ENCODE results near the gene SMYD3.
"Not testable (repeated sequence)": the region's sequence is repeated elsewhere in the genome, so short reads cannot be mapped to it uniquely, and the experiment has no call there.

SMYD3 gene

DNA sequence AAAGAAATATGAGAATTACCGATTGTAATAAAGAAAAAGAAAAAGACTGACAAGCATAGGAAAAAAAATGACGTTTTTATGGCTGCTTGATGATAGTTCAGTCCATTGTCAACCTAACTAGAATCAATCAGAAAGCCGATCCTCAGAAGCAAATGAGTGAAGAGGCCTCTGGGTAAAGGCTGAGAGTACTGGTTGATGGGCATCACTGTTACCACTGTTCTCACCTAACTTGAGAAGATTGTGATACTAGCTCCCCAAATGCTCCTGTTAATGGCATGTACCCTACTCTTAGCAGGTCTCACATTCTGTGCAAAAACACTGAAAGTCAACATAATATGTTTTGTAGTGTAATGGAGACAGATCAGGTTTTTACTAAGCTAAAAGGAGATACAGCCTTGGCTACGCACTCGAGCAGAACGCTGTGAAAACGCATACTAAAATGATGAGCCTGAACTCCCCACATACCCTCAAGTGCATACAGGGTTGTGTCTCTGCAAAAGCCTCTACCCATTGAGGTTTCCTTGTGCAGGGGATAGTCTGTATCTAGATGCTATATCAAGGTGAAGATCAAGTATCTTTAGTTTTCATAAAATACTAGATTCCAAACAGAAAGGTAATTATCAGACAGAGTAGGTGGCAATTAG lies 554.6 kb downstream of the SMYD3 start:
- no peaks in the 10 kb centered on the region for H3K79me2 ChIP-seq (ENCODE audit: low read length)
- TF ChIP-seq EZH2phosphoT487 (IDR thresholded peaks at IDR 0.05; ENCODE audit: low read length) (no peak), EZH2 (optimal IDR thresholded peaks at IDR 0.05; ENCODE audit: low read depth, low read length) (no peak)
- TF ChIP-seq, protein P1, sequence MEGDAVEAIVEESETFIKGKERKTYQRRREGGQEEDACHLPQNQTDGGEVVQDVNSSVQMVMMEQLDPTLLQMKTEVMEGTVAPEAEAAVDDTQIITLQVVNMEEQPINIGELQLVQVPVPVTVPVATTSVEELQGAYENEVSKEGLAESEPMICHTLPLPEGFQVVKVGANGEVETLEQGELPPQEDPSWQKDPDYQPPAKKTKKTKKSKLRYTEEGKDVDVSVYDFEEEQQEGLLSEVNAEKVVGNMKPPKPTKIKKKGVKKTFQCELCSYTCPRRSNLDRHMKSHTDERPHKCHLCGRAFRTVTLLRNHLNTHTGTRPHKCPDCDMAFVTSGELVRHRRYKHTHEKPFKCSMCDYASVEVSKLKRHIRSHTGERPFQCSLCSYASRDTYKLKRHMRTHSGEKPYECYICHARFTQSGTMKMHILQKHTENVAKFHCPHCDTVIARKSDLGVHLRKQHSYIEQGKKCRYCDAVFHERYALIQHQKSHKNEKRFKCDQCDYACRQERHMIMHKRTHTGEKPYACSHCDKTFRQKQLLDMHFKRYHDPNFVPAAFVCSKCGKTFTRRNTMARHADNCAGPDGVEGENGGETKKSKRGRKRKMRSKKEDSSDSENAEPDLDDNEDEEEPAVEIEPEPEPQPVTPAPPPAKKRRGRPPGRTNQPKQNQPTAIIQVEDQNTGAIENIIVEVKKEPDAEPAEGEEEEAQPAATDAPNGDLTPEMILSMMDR (IDR thresholded peaks at IDR 0.05; ENCODE audit: low read length): no peak
- no peaks in the 10 kb centered on the region for H3K36me3 ChIP-seq (replicated peaks; ENCODE audit: insufficient read depth, low read length)
- H3K27me3 ChIP-seq (replicated peaks; ENCODE audit: insufficient read depth, low read length): no peaks in the 10 kb centered on the region
- no peaks in the 10 kb centered on the region; the same call in 1 of the 2 replicates for H3K4me1 ChIP-seq (ENCODE audit: low read length)
- no peaks in the 10 kb centered on the region for H3K9me3 ChIP-seq (replicated peaks; ENCODE audit: insufficient read depth, low read length)
- H3K9me2 ChIP-seq (replicated peaks; ENCODE audit: insufficient read depth, low read length): no peaks in the 10 kb centered on the region
- no peak overlapping the region for H3K27ac ChIP-seq (ENCODE audit: low read length)
- no peak overlapping the region for H2AFZ ChIP-seq (ENCODE audit: low read length)
- no peak overlapping the region for H3K4me2 ChIP-seq (ENCODE audit: low read depth, low read length)
- DNase-seq: no peak
- no peaks in the 10 kb centered on the region for H4K20me1 ChIP-seq (ENCODE audit: insufficient read depth, low read length)
- H3F3A ChIP-seq (ENCODE audit: insufficient read depth, low read length): peaks cover 4% of the 10 kb centered on the region; the same call in 1 of the 2 replicates
- H3K4me3 ChIP-seq (ENCODE audit: low read length): no peak overlapping the region
- H3K9ac ChIP-seq (ENCODE audit: low read length): no peak overlapping the region

DNA sequence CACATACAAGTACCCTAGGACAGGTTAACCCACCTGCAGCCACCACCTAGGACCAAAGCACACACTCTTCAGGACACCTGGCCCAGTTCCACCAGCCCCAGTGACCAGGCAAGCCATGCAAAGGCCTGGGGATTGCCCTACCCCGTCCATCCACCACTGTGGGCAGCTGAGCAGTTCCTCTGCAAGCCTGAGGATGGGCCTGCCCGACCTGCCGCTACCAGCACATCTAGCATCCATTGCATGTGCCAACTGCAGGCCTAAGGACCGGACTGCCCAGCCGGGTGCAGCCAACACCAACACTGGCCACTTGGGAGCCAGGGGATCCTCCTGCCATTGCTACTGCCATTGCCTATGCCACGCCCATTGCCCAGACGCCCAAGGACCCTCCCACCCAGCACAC lies 558.3 kb downstream of the SMYD3 start:
- TF ChIP-seq EZH2phosphoT487 (IDR thresholded peaks at IDR 0.05; ENCODE audit: low read length) (no peak), EZH2 (optimal IDR thresholded peaks at IDR 0.05; ENCODE audit: low read depth, low read length) (no peak)
- TF ChIP-seq, protein P1 (IDR thresholded peaks at IDR 0.05; ENCODE audit: low read length): no peak
- no peaks in the 10 kb centered on the region for H3K27me3 ChIP-seq (replicated peaks; ENCODE audit: insufficient read depth, low read length)
- no peak overlapping the region for H3K4me3 ChIP-seq (ENCODE audit: low read length)
- no peak for DNase-seq
- no peaks in the 10 kb centered on the region for H3K36me3 ChIP-seq (replicated peaks; ENCODE audit: insufficient read depth, low read length)
- no peaks in the 10 kb centered on the region for H3K9me3 ChIP-seq (replicated peaks; ENCODE audit: insufficient read depth, low read length)
- peaks cover 3% of the 10 kb centered on the region; the same call in 1 of the 2 replicates for H3F3A ChIP-seq (ENCODE audit: insufficient read depth, low read length)
- no peaks in the 10 kb centered on the region for H4K20me1 ChIP-seq (ENCODE audit: insufficient read depth, low read length)
- no peaks in the 10 kb centered on the region for H3K9me2 ChIP-seq (replicated peaks; ENCODE audit: insufficient read depth, low read length)
- H3K27ac ChIP-seq (ENCODE audit: low read length): no peak overlapping the region
- no peak overlapping the region for H3K4me2 ChIP-seq (ENCODE audit: low read depth, low read length)
- H3K4me1 ChIP-seq (ENCODE audit: low read length): peaks cover 7% of the 10 kb centered on the region; the same call in 1 of the 2 replicates
- no peaks in the 10 kb centered on the region for H3K79me2 ChIP-seq (ENCODE audit: low read length)
- no peak overlapping the region for H3K9ac ChIP-seq (ENCODE audit: low read length)
- no peak overlapping the region for H2AFZ ChIP-seq (ENCODE audit: low read length)

DNA sequence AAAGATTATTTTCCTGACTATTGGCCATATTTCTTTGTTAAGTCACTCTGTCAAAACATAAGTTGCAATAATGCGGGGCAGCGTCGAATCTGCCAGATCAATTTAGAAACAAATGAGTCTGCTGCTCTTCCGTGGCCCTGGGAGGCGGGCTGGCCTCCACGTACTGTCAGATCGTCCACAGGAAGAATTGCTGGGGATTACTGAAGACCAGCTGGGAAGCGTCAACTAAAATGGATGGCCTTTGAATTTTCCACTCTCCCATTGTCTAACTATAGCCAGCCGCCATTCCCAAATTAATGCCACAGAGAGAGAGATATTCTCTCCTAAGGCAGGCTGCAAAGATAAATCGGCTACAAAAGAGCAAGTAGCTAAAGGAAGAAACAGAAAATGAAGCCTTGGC lies 560.2 kb downstream of the SMYD3 start:
- Histone ChIP-seq H3F3A (ENCODE audit: insufficient read depth, low read length) (no peaks in the 10 kb centered on the region), H4K20me1 (ENCODE audit: insufficient read depth, low read length) (no peaks in the 10 kb centered on the region), H3K9me3 (replicated peaks; ENCODE audit: insufficient read depth, low read length) (no peaks in the 10 kb centered on the region), H3K9me2 (replicated peaks; ENCODE audit: insufficient read depth, low read length) (no peaks in the 10 kb centered on the region), H3K27me3 (replicated peaks; ENCODE audit: insufficient read depth, low read length) (no peaks in the 10 kb centered on the region), H2AFZ (ENCODE audit: low read length) (no peak overlapping the region), H3K79me2 (ENCODE audit: low read length) (no peaks in the 10 kb centered on the region), H3K36me3 (replicated peaks; ENCODE audit: insufficient read depth, low read length) (no peaks in the 10 kb centered on the region), H3K4me2 (ENCODE audit: low read depth, low read length) (no peak overlapping the region), H3K4me3 (ENCODE audit: low read length) (no peak overlapping the region), H3K9ac (ENCODE audit: low read length) (no peak overlapping the region), H3K4me1 (ENCODE audit: low read length) (peaks cover 7% of the 10 kb centered on the region; the same call in 1 of the 2 replicates), H3K27ac (ENCODE audit: low read length) (no peak overlapping the region)
- TF ChIP-seq, protein P1 (IDR thresholded peaks at IDR 0.05; ENCODE audit: low read length): no peak
- TF ChIP-seq EZH2 (optimal IDR thresholded peaks at IDR 0.05; ENCODE audit: low read depth, low read length) (no peak), EZH2phosphoT487 (IDR thresholded peaks at IDR 0.05; ENCODE audit: low read length) (no peak)
- DNase-seq: no peak

DNA sequence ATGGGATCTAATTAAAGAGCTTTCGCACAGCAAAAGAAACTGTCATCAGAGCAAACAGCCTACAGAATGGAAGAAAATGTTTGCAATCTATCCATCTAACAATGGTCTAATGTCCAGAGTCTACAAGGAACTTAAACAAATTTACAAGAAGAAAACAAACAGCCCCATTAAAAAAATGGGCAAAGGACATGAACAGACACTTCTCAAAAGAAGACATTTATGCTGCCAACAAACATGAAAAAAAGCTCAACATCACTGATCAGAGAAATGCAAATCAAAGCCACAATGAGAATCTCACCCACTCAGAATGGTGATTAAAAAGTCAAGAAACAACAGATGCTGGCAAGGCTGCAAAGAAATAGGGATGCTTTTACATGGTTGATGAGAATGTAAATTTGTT lies 561.9 kb downstream of the SMYD3 start:
- not testable (repeated sequence) for H3K4me3 ChIP-seq (ENCODE audit: low read length); H3K27me3 ChIP-seq (replicated peaks; ENCODE audit: insufficient read depth, low read length); H3K9me3 ChIP-seq (replicated peaks; ENCODE audit: insufficient read depth, low read length); H2AFZ ChIP-seq (ENCODE audit: low read length); DNase-seq; H3F3A ChIP-seq (ENCODE audit: insufficient read depth, low read length); H3K4me1 ChIP-seq (ENCODE audit: low read length); H3K9ac ChIP-seq (ENCODE audit: low read length); H3K27ac ChIP-seq (ENCODE audit: low read length); H3K9me2 ChIP-seq (replicated peaks; ENCODE audit: insufficient read depth, low read length); H3K4me2 ChIP-seq (ENCODE audit: low read depth, low read length); H3K36me3 ChIP-seq (replicated peaks; ENCODE audit: insufficient read depth, low read length); H4K20me1 ChIP-seq (ENCODE audit: insufficient read depth, low read length); H3K79me2 ChIP-seq (ENCODE audit: low read length)
